IPS-18a (cell line): ENCODE results near the gene MGMT.

Source experiments
- H3K27ac ChIP-seq: one replicate; pipeline ENCODE4 v1.5.1; 2013; ENCODE audit warnings: low read length
- H3K27me3 ChIP-seq: one replicate; pipeline ENCODE4 v1.6.1; 2013; ENCODE audit warnings: mild to moderate bottlenecking, low read length; ENCODE audit not compliant: control insufficient read depth, insufficient read depth
- H3K36me3 ChIP-seq: one replicate; pipeline ENCODE4 v1.6.1; 2013; ENCODE audit warnings: low read depth, low read length; ENCODE audit not compliant: control insufficient read depth
- H3K4me1 ChIP-seq: one replicate; pipeline ENCODE4 v1.6.1; 2013; ENCODE audit warnings: low read depth, low read length; ENCODE audit not compliant: control insufficient read depth
- H3K4me3 ChIP-seq: one replicate; pipeline ENCODE4 v1.5.1; 2013; ENCODE audit warnings: low read length
- H3K9ac ChIP-seq: one replicate; pipeline ENCODE4 v1.6.1; 2013; ENCODE audit warnings: mild to moderate bottlenecking, low read length, moderate library complexity
- H3K9me3 ChIP-seq: one replicate; pipeline ENCODE4 v1.6.1; 2013; ENCODE audit warnings: low read depth, low read length; ENCODE audit not compliant: control insufficient read depth

Gene MGMT

DNA sequence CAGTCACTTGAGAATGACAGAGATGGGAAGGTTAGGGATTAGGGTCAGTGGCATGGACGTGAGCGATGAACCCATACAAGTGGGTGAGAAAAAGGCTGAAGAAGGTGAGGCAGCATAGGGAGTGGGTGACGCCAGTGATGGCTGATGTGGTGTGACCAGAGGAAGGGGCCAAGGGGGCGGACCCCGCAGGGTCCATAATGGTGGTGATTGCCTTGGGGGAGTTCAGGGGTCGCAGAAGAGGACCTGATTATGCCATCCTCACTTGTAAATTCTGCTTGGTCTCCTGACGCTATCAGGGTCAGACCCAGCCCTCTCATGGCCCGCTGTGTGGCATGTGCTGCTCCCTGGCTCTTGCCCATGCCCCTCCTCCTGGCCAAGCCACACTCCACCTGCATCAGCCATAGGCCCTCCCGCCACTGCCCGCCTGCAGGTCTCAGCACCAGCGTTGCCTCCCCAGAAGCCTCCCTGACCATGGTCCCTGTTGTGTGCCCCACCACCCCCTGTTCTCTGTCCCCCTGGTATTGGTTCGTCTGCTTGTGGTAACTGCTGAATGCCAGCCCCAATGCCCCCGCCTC is 261.3 kb downstream of the MGMT start:
- no peaks in the 10 kb centered on the region for H3K9me3 ChIP-seq
- no peaks in the 10 kb centered on the region for H3K36me3 ChIP-seq
- H3K4me3 ChIP-seq: no peak overlapping the region
- H3K27me3 ChIP-seq: no peaks in the 10 kb centered on the region
- H3K4me1 ChIP-seq: peaks cover 11% of the 10 kb centered on the region
- no peak overlapping the region for H3K9ac ChIP-seq
- no peak overlapping the region for H3K27ac ChIP-seq

- no peak overlapping the region for H3K9ac ChIP-seq
- no peaks in the 10 kb centered on the region for H3K27me3 ChIP-seq
- no peaks in the 10 kb centered on the region for H3K9me3 ChIP-seq
- H3K4me3 ChIP-seq: no peak overlapping the region
- no peaks in the 10 kb centered on the region for H3K36me3 ChIP-seq
- H3K27ac ChIP-seq: no peak overlapping the region
- H3K4me1 ChIP-seq: peaks cover 11% of the 10 kb centered on the region
Measured at GRCh38 chr10:129728905-129729795, 262.1 kb downstream of the MGMT start.

GRCh38 chr10:129730272-129730992 is 263.4 kb downstream of the MGMT start:
- Histone ChIP-seq H3K27ac (no peak overlapping the region), H3K9ac (no peak overlapping the region), H3K9me3 (no peaks in the 10 kb centered on the region), H3K4me3 (no peak overlapping the region), H3K27me3 (no peaks in the 10 kb centered on the region), H3K36me3 (no peaks in the 10 kb centered on the region), H3K4me1 (peaks cover 11% of the 10 kb centered on the region)

GRCh38 chr10:129730993-129731325 is 263.9 kb downstream of the MGMT start:
- H3K36me3 ChIP-seq: no peaks in the 10 kb centered on the region

GRCh38 chr10:129740532-129741279 is 273.7 kb downstream of the MGMT start:
- no peaks in the 10 kb centered on the region for H3K4me1 ChIP-seq
- no peaks in the 10 kb centered on the region for H3K27me3 ChIP-seq
- H3K9ac ChIP-seq: no peak overlapping the region
- H3K9me3 ChIP-seq: no peaks in the 10 kb centered on the region
- H3K27ac ChIP-seq: no peak overlapping the region
- H3K36me3 ChIP-seq: no peaks in the 10 kb centered on the region
- no peak overlapping the region for H3K4me3 ChIP-seq

More at GRCh38 chr10:129730993-129731325, 263.9 kb downstream of the MGMT start:
- no peak overlapping the region for H3K27ac ChIP-seq
- no peak overlapping the region for H3K9ac ChIP-seq
- peaks cover 11% of the 10 kb centered on the region for H3K4me1 ChIP-seq
- H3K27me3 ChIP-seq: no peaks in the 10 kb centered on the region
- H3K9me3 ChIP-seq: no peaks in the 10 kb centered on the region
- no peak overlapping the region for H3K4me3 ChIP-seq

GRCh38 chr10:129741280-129741977 is 274.4 kb downstream of the MGMT start:
- H3K9ac ChIP-seq: no peak overlapping the region
- no peak overlapping the region for H3K4me3 ChIP-seq
- H3K9me3 ChIP-seq: no peaks in the 10 kb centered on the region
- H3K4me1 ChIP-seq: no peaks in the 10 kb centered on the region
- no peaks in the 10 kb centered on the region for H3K27me3 ChIP-seq
- H3K36me3 ChIP-seq: no peaks in the 10 kb centered on the region
- no peak overlapping the region for H3K27ac ChIP-seq

- Histone ChIP-seq H3K36me3 (no peaks in the 10 kb centered on the region), H3K27me3 (no peaks in the 10 kb centered on the region), H3K9ac (no peak overlapping the region), H3K4me3 (no peak overlapping the region), H3K27ac (no peak overlapping the region), H3K9me3 (no peaks in the 10 kb centered on the region), H3K4me1 (no peaks in the 10 kb centered on the region)
Measured at GRCh38 chr10:129741978-129742741, 275.1 kb downstream of the MGMT start.

DNA sequence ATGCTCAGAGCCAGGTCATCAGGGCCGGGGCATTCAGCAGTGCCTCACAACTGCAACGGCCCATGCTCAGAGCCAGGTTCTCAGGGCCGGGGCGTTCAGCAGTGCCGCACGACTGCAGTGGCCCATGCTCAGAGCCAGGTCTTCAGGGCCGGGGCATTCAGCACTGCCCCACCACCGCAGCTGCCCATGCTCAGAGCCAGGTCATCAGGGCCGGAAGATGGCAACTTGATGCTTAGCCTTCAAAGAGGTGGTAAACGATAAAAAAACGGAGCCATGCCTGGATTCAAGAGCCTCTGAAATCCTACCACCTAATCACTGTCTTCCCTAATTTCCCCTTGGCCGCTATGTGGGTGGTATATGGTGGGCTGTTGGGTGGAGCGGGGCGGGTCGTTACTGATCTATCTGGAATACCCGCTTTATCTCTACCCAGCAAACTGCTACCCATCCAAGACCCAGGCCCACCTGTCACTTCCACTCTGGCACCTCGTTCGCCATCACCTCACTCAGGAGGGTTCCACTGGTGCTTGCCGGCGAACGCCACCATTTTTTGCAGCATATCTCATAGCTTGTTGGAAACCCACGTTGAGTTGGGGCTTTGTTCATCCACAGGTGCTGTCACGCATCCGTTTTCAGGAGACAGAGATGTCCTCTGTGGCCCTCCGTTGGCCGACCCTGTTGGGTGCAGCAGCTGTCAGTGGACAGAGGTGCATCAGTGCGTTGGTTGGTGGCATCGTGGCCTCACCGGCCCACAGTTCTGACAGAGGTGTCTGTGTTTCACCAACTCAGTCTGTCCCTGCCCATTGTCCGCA is 275.9 kb downstream of the MGMT start:
- H3K27me3 ChIP-seq: no peaks in the 10 kb centered on the region
- no peak overlapping the region for H3K9ac ChIP-seq
- no peaks in the 10 kb centered on the region for H3K36me3 ChIP-seq
- H3K4me3 ChIP-seq: no peak overlapping the region
- H3K4me1 ChIP-seq: no peaks in the 10 kb centered on the region
- H3K27ac ChIP-seq: no peak overlapping the region
- no peaks in the 10 kb centered on the region for H3K9me3 ChIP-seq

DNA sequence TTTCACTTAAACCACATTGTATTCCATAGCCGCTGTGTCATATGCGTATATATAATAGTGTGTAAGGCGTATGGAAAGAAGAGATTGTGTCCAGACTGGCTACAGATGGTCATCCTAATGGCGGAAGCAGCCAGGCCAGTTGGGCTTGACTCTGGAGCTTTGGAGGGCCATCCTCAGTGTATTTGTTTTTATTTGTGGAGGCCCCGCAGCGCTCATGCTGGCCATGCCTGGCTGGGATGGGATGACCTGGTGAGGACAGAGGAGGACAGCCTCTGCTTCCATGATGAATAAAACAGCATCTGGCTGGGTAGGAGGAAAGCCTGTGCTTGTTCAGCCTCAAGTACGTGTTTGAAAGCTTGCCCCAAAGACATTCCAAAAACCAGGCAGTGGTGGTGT is 276.7 kb downstream of the MGMT start:
- Histone ChIP-seq H3K4me1 (no peaks in the 10 kb centered on the region), H3K4me3 (no peak overlapping the region), H3K9me3 (no peaks in the 10 kb centered on the region), H3K27ac (no peak overlapping the region), H3K36me3 (no peaks in the 10 kb centered on the region), H3K9ac (no peak overlapping the region), H3K27me3 (no peaks in the 10 kb centered on the region)
